Cardiac muscle cell (in vitro differentiated cells and primary cell): Measurements from ENCODE around the gene RALY. TPM values are rescaled to one million over a fixed set of nuclear protein-coding genes. Genes with fewer than 3 reads are reported as not detected.
A peak's percentile ranks its signal among the peaks of the same experiment; 100 is the strongest.

Experiments
- DNase-seq, 2 donors: peaks; one replicate each; pipeline versions ENCODE4 v3.0.0 to v3.0.0-alpha.2; 2010 to 2017; ENCODE audit warnings: low read depth in 1 of 2, low spot score in 1 of 2
- H3K27ac ChIP-seq: fragments of 200-600 bp; sonication (generic); 2 replicates; pipeline ENCODE4 v1.5.1; 2016
- H3K27me3 ChIP-seq: fragments of 200-600 bp; sonication (generic); 2 replicates; pipeline ENCODE4 v1.6.0; 2016; ENCODE audit warnings: control low read depth
- H3K36me3 ChIP-seq: fragments of 200-600 bp; sonication (generic); 2 replicates; pipeline ENCODE4 v1.5.1; 2016; ENCODE audit warnings: control low read depth
- H3K4me1 ChIP-seq: fragments of 200-600 bp; sonication (generic); 2 replicates; pipeline ENCODE4 v1.8.1; 2017; ENCODE audit warnings: low read depth, mild to moderate bottlenecking, mixed run types
- H3K4me3 ChIP-seq: fragments of 200-600 bp; sonication (generic); 2 replicates; pipeline ENCODE4 v1.5.1; 2016; ENCODE audit warnings: mild to moderate bottlenecking
- H3K9me3 ChIP-seq: fragments of 200-600 bp; sonication (generic); 2 replicates; pipeline ENCODE4 v1.5.1; 2017; ENCODE audit warnings: low read depth, mild to moderate bottlenecking, control low read depth
- CTCF ChIP-seq: IDR thresholded peaks from 2 replicates; pipeline ENCODE4 v1.5.1; 2012; ENCODE audit warnings: low read depth, mild to moderate bottlenecking, low read length
- polyA plus RNA-seq: library from polyadenylated mRNA; unstranded; fragments of >200 nt; fragmentation: Nextera tagmentation; extraction: Ambion mirVana; gene quantifications from 2 replicates; pipeline ENCODE4 v1.2.1, GENCODE V29; 2016
- total RNA-seq: library from RNA; depleted of rRNA; stranded (reverse); fragments of >200 nt; gene quantifications from 2 replicates; pipeline ENCODE4 v1.2.3, GENCODE V29; 2016

The RALY gene
- total and polyA plus RNA-seq, 2 experiments from 2014 or later = 241 to 308 TPM

DNA sequence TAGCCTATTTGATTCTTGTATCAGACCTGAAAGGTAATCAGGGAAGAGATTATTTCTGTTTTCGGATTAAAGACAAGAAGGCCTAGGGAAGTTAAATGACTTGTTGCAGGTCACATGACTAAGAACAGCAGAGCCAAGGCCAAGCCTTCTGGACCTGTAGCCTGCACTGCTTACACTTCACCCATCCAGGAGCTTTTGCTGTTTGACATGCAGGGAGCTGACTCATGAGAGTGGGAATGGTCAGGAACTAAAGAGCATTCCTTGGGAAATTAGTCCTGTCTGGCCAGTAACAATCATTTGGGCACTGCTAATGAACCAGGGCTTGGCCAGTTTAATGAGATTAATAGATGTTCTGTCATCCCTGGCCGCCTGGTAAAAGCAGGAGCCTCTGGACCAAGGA, 71.5 kb downstream of the RALY start:
- DNase-seq = peak in 1 of 2 donors; percentile 60
- Histone ChIP-seq H3K36me3 (no peaks in the 10 kb centered on the region), H3K4me3 (no peak overlapping the region), H3K4me1 (peaks cover 25% of the 10 kb centered on the region), H3K27me3 (no peaks in the 10 kb centered on the region), H3K27ac (no peak overlapping the region), H3K9me3 (no peaks in the 10 kb centered on the region)
- no peak for TF ChIP-seq CTCF

DNA sequence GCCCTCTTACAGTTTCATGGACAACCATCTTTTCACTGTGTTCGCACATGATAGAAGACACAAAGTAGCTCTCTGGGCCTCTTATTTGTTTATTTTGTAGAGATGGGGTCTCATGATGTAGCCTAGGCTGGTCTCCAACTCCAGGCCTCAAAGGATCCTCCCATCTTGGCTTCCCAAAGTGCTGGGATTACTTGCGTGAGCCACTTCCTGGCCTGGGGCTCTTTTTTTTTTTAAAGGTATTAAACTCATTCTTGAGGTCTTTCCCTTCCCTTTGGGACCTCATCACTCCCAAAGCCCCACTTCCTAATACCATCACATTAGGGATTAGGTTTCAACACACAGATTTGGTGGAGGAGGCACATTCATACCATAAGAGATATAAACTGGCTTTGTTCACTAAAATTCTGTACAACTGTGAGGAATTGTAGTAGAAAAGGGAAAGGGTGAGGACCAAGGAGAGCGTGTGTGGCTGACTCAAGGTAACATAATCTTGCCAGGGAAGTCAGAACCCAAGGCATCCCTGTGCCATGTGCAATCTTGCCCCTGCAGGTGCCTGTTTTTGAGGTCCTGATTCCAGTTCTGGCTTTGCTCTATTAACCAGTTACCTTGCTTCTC, 72.9 kb downstream of the RALY start:
- no peaks in the 10 kb centered on the region for H3K36me3 ChIP-seq
- no peaks in the 10 kb centered on the region for H3K9me3 ChIP-seq
- H3K27me3 ChIP-seq = no peaks in the 10 kb centered on the region
- no peak overlapping the region for H3K4me3 ChIP-seq
- no peak overlapping the region for H3K27ac ChIP-seq
- TF ChIP-seq CTCF = no peak
- H3K4me1 ChIP-seq = peaks cover 21% of the 10 kb centered on the region
- peak in 1 of 2 donors; percentile 28 for DNase-seq

DNA sequence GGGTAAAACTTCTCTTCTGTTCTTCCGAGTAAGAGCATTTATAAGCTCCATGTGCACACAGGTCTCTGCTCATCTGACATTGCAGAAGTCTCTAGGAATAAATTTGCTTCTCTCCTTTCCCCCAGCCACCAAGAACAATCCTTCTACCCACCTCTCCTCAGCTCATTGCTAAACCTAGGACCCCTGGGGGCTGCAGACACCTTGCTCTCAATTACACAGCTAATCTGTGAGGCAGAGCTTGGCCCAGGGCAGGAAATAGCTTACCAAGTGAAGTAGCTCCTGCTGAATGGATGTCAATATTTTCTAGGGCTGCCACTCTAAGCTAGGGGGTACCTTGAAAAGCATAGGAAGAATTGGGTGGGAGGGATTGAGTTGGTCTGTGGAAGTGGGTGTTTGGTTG, 74.3 kb downstream of the RALY start:
- TF ChIP-seq CTCF = no peak
- H3K27ac ChIP-seq = no peak overlapping the region
- DNase-seq = no peak
- H3K4me1 ChIP-seq = peaks cover 21% of the 10 kb centered on the region
- no peaks in the 10 kb centered on the region for H3K9me3 ChIP-seq
- H3K36me3 ChIP-seq = no peaks in the 10 kb centered on the region
- no peak overlapping the region for H3K4me3 ChIP-seq
- no peaks in the 10 kb centered on the region for H3K27me3 ChIP-seq

DNA sequence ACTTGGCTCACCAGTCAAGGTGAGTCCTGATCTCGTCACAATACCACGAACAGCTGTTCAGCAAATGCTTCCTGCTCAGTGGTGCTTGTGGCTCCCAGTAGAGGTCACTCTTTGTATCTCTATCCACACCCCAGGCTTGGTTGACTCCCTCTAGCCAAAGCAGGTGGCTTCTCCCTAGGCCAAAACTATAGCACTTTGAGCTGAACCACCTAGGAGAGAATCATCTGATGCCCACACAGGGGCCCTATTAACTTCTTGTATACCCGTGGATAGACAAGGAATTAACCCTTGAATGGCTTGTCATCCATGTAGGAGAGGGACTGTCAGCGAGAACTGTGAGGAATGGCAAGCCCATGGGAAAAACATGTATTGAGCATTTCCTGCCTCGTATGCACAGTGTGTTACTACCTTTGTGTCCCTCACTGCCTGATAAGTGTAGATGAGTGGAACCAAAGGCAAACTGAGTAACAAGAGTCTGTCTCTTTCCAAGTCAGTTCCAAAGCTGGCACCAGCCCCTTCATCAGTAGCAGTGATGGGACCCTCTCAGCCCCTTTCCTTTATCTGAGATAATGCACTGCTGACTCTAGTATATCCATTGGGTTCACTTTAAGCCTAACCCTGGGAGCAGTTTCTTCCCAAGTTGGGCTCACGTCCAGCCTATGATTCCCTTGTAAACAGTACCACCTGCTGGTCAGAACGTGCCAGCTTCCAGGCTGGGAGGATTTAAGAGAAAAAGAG, 75.8 kb downstream of the RALY start:
- no peaks in the 10 kb centered on the region for H3K27me3 ChIP-seq

DNA sequence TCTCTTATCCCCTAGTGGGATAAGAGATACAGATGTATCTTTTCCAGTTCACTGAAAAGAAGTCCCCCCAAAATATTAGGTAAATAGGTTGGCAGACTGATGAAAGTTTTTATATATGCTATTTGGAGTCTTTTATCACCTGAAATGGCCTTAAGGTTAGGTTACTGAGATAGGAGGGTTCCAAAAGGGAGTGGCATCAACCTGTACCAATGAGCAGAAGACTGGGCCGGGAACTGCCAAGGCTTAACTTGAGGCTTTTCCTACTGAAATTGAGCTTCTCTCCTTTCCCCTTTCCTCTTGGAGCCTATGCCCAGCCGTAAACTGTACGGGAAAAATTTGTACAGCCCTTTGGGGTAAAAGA, 76.3 kb downstream of the RALY start:
- TF ChIP-seq CTCF = no peak
- Histone ChIP-seq H3K27ac (no peak overlapping the region), H3K36me3 (no peaks in the 10 kb centered on the region), H3K4me3 (no peak overlapping the region), H3K27me3 (no peaks in the 10 kb centered on the region), H3K9me3 (no peaks in the 10 kb centered on the region), H3K4me1 (peaks cover 14% of the 10 kb centered on the region)
- DNase-seq = no peak

More for the DNA sequence above, 75.8 kb downstream of the RALY start:
- H3K4me1 ChIP-seq = peaks cover 20% of the 10 kb centered on the region
- DNase-seq = peak; percentile 82 to 90
- H3K4me3 ChIP-seq = no peak overlapping the region
- H3K27ac ChIP-seq = peak overlapping the region; percentile 27
- no peaks in the 10 kb centered on the region for H3K36me3 ChIP-seq
- no peaks in the 10 kb centered on the region for H3K9me3 ChIP-seq
- peak; percentile 88 for TF ChIP-seq CTCF
